GM21390 (cell line): ENCODE data around the gene AP1M1.

Experiments
- ATAC-seq: cut with Tn5 transposase; IDR thresholded peaks from one replicate; pipeline ENCODE4 v1.9.1; 2021; ENCODE audit not compliant: unreplicated experiment

Gene AP1M1

DNA sequence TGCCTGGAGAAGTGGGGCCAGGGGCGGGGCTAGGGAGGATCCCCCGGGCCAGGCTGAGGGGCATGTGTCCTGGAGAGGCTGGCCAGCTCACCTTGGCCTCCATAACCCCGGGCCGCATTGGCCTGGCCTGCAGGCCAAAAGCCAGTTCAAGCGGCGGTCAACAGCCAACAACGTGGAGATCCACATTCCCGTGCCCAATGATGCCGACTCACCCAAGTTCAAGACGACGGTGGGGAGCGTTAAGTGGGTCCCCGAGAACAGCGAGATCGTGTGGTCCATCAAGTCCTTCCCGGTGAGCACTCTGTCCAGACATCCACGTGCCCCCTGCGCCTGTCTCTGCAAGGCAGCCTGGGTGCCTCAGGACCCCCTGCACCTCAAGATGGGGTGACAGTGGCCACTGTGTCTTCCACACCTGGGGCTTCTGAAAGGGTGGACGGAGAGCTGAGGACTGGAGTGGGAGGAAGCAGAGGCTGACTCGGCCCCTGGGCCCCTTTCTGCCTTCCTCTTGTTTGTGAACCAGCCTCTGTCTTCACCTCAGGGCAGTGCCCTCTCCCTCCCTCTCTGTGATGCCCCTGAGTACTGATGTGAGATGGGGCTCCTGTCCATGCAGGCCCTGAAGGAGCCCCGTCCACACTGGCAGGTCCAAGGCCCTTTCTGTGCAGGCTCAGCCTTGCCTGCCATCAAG, 31.1 kb downstream of the AP1M1 start:
- ATAC-seq = no peak

DNA sequence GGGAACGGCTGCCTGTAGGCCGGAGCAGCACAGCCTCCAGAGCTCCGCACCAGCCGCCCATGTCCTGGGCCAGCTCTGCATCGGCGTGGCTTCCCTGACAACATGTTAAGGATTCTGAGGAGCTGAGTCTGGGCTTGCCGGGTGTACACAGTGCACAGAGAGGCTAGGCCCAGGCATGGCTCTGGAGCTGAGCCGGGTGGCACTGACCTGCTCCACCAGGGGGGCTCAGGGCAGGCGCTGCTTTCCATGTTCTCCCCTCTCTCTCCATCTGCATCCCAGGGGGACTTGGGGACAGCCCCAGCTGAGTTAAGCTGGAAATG, 31.6 kb downstream of the AP1M1 start:
- no peak for ATAC-seq

- ATAC-seq = no peak
Observed at GRCh38 chr19:16232127-16232526, 34.4 kb downstream of the AP1M1 start.

DNA sequence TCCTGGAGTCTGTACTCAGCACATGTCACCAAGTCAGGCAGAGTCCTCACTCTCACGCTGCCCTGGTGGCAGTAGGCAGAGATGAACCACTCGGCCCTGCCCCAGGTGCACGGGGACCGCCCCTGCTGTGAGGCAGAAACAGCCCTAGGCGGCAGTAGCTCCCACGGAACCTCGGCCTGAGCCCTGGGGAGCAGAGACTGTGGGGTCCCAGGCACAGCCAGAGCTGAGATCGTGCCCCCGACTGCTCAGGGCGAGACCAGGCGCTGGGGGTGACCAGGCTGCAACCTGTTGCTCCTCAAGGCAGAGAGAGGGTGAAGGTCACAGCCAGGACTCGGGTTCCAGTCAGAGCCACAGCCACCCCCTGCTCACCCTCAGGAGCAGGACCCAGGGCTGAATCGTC, 34.9 kb downstream of the AP1M1 start:
- ATAC-seq = no peak

DNA sequence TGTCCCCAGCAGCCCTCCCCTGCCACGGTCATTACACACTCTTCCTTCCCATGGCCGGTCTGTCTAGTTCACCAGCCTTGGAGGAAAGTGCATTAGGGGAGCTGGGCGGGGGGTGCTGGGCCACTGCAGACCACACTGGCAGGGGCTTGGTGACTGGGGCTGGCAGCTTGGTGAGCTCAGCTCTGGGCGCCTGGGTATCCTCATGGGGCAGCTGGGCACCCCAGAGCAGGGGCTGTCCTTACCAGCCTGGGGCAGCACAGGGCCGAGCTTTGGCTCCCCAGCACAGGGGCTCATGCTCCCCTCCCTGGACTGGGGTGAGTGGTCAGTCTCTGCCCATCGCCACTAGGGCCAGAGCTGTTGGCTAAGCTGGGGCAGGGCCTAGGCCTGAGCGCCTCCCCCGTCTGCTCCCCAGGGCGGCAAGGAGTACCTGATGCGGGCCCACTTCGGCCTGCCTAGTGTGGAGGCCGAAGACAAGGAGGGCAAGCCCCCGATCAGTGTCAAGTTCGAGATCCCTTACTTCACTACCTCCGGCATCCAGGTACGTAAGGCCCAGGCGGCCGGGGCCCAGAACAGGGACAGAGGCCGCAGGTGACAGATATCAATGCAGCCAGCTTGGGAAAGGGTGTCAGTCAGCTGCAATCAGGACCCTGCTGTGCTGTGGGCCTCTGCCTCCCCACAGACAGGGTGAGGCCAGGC, 35.5 kb downstream of the AP1M1 start:
- ATAC-seq = no peak

DNA sequence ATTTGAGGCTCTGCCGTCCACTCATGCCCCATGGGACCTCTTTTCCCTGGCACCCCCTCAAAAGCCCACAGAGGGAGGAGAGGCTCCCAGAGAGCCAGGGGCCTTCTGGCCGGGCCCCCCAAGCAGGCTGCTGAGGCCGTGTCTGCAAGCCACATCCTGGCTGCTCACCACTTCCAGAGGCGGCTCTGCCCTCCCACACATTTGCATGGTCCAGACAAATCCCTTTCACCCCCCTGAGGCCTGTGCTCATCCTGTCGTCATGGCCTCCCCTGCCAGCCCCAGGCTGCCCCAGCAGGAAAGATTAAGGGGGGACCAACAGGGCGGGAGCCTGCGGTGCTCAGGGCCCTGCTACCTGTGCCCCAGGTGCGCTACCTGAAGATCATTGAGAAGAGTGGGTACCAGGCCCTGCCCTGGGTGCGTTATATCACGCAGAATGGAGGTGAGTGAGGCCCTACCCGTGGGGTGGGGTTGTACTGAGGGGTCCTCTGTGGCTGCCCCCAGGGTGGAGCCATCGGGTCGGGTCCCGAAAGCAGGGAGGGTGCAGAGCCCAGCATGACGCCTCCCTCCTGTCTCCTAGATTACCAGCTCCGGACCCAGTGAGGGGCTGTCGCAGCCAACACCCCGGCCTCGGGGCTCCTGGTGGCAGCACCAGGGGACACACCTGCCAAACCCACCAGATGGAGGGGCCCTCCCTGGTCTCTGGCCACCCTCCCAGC, 36.3 kb downstream of the AP1M1 start:
- no peak for ATAC-seq

DNA sequence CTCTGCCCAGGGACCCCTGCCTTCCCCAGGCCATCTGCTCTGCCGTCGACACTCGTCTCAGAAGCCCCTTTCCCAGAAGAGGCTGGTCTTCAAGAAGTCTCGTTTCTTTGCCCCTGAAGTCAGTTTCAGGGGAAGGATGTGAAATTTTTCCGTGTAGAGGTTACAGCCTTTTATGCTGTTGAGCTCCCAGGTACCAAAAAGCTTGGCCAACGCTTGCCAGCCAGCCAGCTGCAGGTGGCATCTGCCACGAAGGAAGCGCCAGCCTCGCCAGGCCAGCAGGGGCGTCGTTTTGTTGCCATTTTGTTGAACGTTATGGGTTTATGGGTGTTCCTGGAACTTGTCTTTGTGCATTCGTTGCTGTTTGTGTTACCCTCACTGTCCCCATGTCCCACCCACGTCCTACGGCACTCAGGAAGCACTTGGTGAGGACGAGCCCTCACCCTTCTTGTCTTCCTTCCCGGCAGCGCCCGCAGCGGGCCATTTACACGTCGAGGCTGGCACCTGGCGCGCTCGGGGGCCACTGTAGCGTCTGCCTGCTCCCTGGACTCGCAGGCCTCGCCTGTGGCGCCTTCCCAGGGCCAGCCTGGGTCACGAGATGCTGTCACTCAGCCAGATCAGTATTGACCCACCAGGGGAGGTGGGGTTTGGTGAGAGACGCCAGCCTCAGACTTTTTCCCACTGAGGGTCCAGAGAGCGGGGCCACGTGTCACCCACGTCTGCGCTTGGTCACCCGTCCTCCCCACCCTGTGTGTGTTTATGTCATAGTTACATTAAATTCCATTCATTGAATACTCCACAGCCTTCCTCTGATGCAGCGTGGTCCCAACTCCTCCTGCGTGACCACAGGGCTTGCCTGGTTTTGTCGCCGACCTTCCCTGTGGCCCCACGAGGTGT, 37.1 kb downstream of the AP1M1 start:
- ATAC-seq = no peak

GRCh38 chr19:16235811-16236652, 38.3 kb downstream of the AP1M1 start:
- no peak for ATAC-seq

GRCh38 chr19:16244091-16244490, 46.4 kb downstream of the AP1M1 start:
- ATAC-seq = no peak

- no peak for ATAC-seq
Observed at GRCh38 chr19:16247353-16248182, 49.9 kb downstream of the AP1M1 start.

DNA sequence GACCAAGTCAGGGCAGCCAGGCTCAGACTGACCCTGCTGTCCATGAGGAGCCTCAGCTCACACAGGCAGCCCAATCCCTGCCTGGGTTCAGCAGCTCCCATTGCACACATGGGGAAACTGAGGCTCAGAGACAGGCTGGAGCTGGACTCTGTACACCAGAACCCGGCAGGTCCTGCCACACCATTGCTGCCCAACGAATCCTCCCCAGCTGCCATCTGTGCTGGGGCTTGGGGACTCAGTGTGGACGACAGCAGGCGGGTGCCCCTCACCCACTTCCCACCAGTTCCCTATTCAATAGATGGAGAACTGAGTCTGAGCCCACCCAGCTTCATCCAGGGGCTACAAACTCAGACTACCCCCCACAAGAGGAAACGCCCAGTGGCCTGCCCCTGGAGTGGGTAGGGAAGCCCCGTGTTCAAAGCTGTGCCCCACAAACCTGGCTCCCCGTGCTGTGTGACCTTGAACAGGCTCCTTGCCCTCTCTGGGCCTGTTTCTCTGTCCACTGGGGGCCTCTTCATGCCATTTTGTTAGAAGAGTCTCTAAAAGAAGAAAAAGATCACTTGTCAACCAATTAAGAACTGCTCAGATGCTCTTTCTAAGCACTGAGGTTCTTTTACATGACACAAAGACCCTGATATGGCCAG, 50.8 kb downstream of the AP1M1 start:
- no peak for ATAC-seq

DNA sequence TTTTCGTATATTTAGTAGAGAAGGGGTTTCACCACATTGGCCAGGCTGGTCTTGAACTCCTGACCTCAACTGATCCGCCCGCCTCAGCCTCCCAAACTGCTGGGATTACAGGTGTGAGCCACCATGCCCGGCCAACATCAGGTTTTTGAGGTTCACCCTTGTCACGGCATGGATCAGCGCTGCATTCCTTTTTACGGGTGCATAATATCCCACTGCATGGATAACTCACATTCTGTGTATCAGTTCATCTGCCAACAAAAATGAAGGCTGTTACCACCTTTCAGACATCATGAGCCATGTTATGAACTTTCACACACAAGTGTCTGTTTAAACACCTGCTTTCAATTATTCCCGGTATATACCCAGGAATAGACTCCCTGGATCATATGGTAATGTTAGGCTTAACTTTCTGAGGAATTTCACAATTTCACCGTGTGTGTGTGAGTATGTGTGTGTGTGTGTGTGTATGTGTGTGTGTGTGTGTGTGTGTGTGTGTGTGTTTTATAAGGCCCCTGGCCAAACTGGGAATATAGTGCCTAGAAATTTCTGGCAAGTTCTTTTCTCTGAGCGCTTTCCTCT, 52.2 kb downstream of the AP1M1 start:
- no peak for ATAC-seq

GRCh38 chr19:16252459-16253205, 54.9 kb downstream of the AP1M1 start:
- no peak for ATAC-seq

- ATAC-seq = no peak
Observed at GRCh38 chr19:16254851-16255408, 57.2 kb downstream of the AP1M1 start.

DNA sequence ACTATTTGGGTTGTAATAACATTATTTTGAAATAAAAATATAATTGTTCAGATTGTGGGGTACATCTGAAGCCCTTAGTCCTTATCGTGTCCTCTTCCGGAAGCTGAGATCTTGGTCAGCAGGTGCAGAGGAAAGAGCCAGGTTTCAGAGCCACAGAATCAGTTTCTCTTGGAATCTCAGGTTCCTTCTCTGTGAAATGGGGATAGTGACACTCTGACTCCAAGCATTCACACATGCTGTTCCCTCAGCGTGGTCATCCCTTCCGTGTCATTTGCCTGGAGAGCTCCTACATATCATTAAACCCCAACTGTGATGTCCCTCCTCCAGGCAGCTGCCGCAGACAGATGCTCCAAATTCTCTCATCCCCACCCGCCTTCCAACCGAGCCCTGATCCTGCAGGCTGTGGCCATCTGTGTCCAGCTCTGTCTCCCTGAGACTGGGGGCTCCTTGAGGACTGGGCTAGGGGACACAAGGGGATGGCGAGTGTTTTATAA, 59.8 kb downstream of the AP1M1 start:
- ATAC-seq = no peak

DNA sequence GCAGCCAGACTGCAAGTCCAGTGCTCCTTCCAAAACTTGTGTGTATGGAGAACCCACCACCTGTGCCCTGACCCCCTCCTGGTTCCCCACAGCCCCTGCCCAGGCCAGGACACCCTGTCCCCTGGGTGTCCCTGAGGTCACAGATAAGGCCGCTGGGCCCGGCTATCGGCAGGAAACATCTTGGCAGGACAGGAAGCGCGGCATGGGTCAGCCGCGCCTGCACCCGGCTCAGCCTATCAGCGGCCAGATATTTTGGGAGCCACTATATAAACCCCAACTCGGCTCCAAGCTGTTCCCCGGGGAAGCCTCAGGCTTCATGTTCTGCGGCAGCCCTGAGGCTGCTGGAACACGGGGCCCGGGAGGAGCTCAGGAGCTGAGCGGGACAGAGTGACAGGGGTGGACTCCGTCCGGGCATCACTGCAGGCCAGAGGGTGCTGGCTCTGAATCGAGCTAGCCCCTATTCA, 60.8 kb downstream of the AP1M1 start:
- no peak for ATAC-seq

GRCh38 chr19:16259385-16260159, 61.9 kb downstream of the AP1M1 start:
- no peak for ATAC-seq
